BE2C (cell line): ENCODE results near the gene ADSS1.

Experiments
- DNase-seq: peaks from one replicate; pipeline ENCODE4 v3.0.0-alpha.2; 2020
- H3K27me3 ChIP-seq: fragments of 250-450 bp; sonication (Bioruptor Pico); 2 replicates; pipeline ENCODE4 v1.5.1; 2020; ENCODE audit warnings: mild to moderate bottlenecking
- H3K36me3 ChIP-seq: fragments of 250-450 bp; sonication (Bioruptor Pico); 2 replicates; pipeline ENCODE4 v1.5.1; 2020; ENCODE audit warnings: mild to moderate bottlenecking
- H3K4me1 ChIP-seq: fragments of 250-450 bp; sonication (Bioruptor Pico); 2 replicates; pipeline ENCODE4 v1.5.1; 2020
- H3K4me3 ChIP-seq: 2 replicates; pipeline ENCODE4 v1.5.1; 2011; ENCODE audit warnings: low read depth, low read length
- H3K9me3 ChIP-seq: fragments of 250-450 bp; sonication (Bioruptor Pico); 2 replicates; pipeline ENCODE4 v1.5.1; 2020
- CTCF ChIP-seq: IDR thresholded peaks from 2 replicates; pipeline ENCODE4 v1.5.1; 2012; ENCODE audit warnings: mild to moderate bottlenecking, low read depth, low read length

The ADSS1 gene

GRCh38 chr14:104686624-104687517 is 37.2 kb upstream of the ADSS1 start:
- TF ChIP-seq CTCF: no peak

DNA sequence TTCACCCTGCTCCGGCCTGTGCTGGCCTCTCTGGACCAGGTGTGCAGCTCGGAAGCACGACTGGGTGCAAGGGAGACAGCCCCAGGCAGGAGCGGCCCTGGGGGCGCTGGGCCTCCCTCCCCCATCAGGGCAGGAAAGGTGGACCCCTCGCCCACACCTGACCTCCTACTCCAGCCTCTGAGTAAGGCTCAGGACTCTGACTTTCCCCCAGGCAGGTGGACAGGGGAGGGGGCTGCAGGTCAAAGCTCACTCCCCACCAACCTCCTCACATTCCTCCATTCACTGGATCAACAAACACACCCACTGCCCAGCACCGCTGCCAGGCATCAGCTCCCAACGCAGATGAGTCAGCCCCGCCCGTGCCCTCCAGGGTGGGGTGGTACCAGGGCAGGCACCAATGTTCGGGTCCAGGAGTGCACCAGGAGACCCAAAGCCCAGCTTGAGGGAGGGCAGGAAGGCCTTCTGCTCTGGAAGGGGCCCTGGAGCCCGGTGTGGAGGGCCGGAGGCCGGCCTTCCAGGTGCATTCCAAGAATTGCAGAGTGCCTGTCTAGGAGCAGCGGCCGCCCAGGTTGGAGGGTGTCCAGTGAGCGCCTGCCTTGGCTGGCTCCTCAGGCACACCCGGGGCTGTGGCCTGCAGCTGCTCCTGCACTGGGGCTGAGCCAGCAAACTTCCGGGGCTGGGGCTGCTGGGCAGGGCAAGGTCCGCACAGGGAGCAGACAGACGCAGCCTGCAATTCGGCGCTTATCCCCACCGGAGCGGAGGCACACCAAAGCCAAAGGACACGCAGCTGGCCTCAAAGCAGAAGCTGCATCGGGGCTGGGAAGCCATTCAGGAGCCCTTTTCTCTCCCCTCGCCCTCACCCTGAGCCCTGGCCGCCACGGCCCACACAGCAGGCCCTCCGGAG is 36.2 kb upstream of the ADSS1 start:
- peak; percentile 90 for DNase-seq
- H3K9me3 ChIP-seq: no peaks in the 10 kb centered on the region
- TF ChIP-seq CTCF: no peak
- no peaks in the 10 kb centered on the region for H3K27me3 ChIP-seq
- peaks cover 22% of the 10 kb centered on the region for H3K4me1 ChIP-seq
- H3K4me3 ChIP-seq: no peak overlapping the region; the same call in 1 of the 2 replicates
- peaks cover 8% of the 10 kb centered on the region for H3K36me3 ChIP-seq

More at GRCh38 chr14:104686624-104687517, 37.2 kb upstream of the ADSS1 start:
- peaks cover 6% of the 10 kb centered on the region for H3K36me3 ChIP-seq
- H3K4me1 ChIP-seq: peaks cover 27% of the 10 kb centered on the region
- DNase-seq: no peak
- H3K4me3 ChIP-seq: no peak overlapping the region
- no peaks in the 10 kb centered on the region for H3K27me3 ChIP-seq
- no peaks in the 10 kb centered on the region for H3K9me3 ChIP-seq

DNA sequence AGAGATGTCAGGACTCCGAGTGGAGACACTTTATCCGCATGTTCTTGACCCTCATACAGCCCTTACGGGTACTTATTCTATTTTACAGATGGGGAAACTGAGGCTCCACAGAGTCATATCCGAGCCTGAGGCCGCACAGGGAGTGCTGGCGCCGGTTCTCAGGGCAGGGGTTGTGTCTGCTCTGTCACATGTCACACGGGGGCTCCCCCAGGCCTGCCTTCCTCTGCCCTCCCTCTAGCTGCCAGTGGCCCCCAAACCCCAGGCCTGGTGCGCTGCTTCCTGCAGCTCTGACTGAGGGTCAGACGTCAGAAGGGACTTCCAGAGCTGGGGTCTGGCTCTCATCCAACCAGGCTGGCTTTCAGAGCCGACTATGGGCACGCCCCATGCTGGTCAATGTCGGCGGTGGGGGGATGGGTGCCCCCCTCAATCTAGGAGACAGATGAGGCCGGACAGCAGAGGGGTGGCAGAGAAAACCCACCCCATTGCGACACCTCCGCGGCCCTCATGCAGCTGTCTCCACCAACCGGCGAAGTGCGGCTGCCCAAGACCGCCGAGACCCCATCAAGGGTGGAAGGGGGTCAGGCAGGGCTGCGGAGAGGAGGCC is 35.4 kb upstream of the ADSS1 start:
- H3K4me3 ChIP-seq: peak overlapping the region; percentile 45

DNA sequence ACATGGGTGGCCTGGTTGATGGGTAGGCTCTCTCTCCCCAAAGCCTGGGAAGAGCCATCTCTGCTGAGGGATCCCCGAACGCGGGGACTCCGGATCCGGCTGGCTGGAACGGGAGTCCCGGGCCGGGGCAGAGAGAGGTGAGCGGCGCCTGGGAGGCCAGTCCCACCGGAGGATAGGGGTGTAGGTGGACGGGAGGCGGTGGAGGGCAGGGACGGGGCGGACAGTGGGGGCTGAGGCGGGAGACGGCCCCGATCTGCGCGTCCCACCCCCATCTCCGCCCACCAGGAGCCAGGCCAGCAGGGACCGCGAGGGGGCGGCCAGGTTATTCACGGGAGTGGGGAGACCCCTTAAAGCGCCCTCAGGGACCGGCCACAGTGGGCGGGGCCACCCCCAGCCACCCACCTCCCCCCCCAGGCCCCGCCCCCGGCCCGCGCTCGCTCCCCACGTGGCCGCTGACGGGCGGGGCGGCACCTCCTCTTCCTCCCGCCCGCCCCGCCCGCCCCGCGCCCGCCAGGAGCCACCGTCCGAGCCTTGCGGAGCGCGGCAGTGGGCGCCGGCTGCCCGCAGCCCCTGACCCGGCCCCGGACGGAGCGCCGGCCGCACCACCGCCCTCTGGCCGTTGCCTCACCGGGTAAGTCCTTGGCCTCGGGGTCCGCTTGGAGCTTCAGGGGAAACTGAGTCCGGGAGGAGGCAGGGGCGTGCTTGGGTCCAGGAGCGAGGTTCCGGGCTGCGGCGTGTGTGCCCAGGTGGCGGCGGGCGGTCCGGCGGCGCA is 34.7 kb upstream of the ADSS1 start, which contains the start of gene INF2:
Gene INF2, plus strand, starts transcription at position 510 of the 772 bp plus-strand sequence. CDS start 11,748 bp downstream, outside the sequence.
- Histone ChIP-seq H3K4me3 (peak within 1 kb of the TSS; percentile 82), H3K27me3 (no peaks in the 10 kb centered on the region), H3K4me1 (peaks cover 22% of the 10 kb centered on the region), H3K9me3 (no peaks in the 10 kb centered on the region), H3K36me3 (peaks cover 14% of the 10 kb centered on the region)
- peak; percentile 75 for DNase-seq
- TF ChIP-seq CTCF: no peak

More for the DNA sequence above, 35.4 kb upstream of the ADSS1 start:
- Histone ChIP-seq H3K36me3 (peaks cover 10% of the 10 kb centered on the region), H3K4me1 (peaks cover 22% of the 10 kb centered on the region), H3K27me3 (no peaks in the 10 kb centered on the region), H3K9me3 (no peaks in the 10 kb centered on the region)
- peak; percentile 49 for DNase-seq
- no peak for TF ChIP-seq CTCF

- no peak for DNase-seq
- no peaks in the 10 kb centered on the region for H3K27me3 ChIP-seq
- peak overlapping the region; percentile 82 for H3K4me3 ChIP-seq
- no peak for TF ChIP-seq CTCF
- no peaks in the 10 kb centered on the region for H3K9me3 ChIP-seq
- H3K4me1 ChIP-seq: peaks cover 25% of the 10 kb centered on the region
- H3K36me3 ChIP-seq: peaks cover 15% of the 10 kb centered on the region
These were observed 33.9 kb upstream of the ADSS1 start for GRCh38 chr14:104689881-104690711.
